Neural progenitor cell (in vitro differentiated cells): ENCODE data around the gene SERINC5.

Experiments
- EZH2 ChIP-seq: fragments of 200-600 bp; sonication (generic); IDR thresholded peaks from 2 replicates; pipeline ENCODE4 v1.6.1; 2017; ENCODE audit warnings: antibody characterized with exemption, mild to moderate bottlenecking, moderate library complexity
- TF ChIP-seq, protein P1 (sequence below): fragments of 200-600 bp; sonication (generic); IDR thresholded peaks from 2 replicates; pipeline ENCODE4 v1.5.1; 2017; ENCODE audit warnings: antibody characterized with exemption, mild to moderate bottlenecking

DNA sequence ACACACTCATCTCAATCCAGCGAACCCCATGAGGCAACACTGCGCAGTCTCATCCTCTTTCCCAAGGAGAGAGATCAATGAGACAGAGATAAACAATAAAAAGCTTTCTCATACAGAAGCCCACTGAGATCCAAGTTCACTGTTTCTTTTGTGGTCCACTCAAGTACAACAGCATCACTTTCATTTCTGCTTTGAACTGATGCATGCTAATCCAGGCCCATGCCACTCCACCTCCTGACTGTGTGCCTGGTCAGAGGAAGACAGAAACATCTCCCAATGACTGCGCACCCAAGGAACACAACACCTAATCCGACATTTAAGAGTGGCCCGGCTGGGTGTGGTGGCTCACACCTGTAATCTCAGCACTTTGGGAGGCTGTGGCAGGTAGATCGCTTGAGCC, 104.0 kb downstream of the SERINC5 start:
- TF ChIP-seq, protein P1, sequence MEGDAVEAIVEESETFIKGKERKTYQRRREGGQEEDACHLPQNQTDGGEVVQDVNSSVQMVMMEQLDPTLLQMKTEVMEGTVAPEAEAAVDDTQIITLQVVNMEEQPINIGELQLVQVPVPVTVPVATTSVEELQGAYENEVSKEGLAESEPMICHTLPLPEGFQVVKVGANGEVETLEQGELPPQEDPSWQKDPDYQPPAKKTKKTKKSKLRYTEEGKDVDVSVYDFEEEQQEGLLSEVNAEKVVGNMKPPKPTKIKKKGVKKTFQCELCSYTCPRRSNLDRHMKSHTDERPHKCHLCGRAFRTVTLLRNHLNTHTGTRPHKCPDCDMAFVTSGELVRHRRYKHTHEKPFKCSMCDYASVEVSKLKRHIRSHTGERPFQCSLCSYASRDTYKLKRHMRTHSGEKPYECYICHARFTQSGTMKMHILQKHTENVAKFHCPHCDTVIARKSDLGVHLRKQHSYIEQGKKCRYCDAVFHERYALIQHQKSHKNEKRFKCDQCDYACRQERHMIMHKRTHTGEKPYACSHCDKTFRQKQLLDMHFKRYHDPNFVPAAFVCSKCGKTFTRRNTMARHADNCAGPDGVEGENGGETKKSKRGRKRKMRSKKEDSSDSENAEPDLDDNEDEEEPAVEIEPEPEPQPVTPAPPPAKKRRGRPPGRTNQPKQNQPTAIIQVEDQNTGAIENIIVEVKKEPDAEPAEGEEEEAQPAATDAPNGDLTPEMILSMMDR: no peak
- no peak for TF ChIP-seq EZH2
